GM18498 (cell line): ENCODE data around the gene ZNF581.
A peak's percentile ranks its signal among the peaks of the same experiment; 100 is the strongest.

ENCODE experiments used
- ATAC-seq: cut with Tn5 transposase; IDR thresholded peaks from one replicate; pipeline ENCODE4 v1.9.1; 2021; ENCODE audit warnings: mild to moderate bottlenecking, moderate library complexity; ENCODE audit not compliant: unreplicated experiment

The ZNF581 gene

DNA sequence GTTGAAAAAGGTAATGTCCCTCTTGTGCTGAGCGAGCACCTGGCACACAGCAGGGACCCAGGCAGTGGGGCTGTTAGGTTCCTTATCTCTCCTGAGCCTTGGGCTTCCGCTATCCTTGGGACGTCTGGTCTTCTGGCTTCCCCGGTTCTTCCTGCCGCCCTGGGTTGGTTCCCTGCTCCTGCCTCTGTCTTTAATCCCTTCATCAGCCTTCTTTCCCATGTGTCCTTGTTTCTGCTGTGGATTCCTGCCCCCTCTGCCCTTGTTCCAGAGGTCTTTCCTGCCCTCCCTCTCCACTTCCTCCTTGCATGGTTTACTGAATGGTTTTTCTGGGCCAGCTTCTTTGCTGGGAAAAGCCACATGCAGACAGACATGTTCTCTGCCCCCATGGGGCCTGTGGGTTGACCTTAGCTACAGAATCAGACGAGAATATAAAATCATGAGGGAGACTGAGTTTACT, 34.2 kb downstream of the ZNF581 start:
- no peak for ATAC-seq

DNA sequence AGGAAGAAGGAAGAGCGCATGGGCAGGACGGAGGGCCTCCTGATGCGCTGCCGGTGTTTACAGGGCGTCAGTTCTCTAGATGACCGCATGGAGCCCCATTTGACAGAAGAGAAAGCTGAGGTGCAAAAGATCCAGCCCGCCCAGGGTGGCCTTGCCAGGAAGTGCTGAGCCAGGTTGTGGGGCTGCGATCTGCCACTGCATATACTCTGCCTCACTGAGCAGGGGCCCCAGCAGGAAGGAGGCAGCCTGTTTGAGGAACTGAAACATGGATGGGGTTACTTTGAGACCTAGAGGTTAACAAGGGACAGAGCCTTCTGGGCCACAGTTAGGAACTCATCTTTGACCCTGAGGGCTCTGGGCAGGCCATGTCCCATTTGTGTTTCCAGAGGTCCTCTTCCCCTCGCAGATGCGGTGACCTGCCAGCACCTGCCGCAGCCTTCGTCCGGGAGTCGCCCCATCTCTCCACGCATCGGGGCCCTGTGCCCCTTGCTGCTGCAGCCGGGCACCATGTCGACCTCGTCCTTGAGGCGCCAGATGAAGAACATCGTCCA, 34.7 kb downstream of the ZNF581 start:
- ATAC-seq, result peak; percentile 66

DNA sequence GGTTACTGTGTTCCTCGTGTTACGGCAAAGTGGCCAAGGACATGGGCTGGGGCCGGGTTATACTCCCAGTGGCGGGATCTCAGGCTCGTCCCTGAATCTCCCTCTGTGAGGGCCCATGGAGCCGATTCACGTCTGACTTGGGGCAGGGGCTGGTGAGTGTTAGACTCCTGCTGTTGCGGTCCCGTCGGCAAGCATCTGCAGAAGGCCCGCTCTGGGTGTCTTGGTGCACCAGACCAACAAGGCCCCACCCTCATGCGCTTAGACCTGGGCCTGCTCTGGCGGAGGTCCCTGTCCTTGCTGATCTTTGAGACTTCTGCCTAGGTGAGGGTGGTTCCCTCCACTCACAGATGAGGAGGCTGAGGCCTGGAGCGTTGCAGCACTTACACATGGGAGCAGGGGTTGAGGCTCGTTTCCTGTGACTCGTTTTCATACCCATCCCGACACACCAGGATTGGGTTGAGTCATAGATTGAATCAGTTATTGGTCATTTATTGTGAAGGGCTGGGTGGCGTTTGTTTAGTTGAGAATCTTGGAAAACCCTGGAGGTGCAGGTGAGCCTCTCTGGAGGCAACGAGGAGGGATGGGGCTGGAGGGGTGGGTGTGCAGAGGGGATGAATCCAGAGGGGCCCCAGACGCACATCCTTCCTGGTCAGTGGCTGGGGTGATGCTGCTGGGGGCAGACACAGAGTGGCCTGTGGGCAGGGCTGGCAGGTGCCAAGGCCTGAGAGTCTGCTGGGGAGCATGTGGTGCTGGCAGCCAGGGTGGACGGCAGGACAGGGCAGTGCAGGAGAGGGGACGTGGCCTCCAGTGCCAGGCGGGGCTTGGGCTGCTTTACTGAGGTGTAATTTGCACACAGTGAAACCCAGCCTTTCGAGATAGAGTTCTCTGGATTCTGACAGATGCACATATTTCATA, 36.2 kb downstream of the ZNF581 start:
- no peak for ATAC-seq

DNA sequence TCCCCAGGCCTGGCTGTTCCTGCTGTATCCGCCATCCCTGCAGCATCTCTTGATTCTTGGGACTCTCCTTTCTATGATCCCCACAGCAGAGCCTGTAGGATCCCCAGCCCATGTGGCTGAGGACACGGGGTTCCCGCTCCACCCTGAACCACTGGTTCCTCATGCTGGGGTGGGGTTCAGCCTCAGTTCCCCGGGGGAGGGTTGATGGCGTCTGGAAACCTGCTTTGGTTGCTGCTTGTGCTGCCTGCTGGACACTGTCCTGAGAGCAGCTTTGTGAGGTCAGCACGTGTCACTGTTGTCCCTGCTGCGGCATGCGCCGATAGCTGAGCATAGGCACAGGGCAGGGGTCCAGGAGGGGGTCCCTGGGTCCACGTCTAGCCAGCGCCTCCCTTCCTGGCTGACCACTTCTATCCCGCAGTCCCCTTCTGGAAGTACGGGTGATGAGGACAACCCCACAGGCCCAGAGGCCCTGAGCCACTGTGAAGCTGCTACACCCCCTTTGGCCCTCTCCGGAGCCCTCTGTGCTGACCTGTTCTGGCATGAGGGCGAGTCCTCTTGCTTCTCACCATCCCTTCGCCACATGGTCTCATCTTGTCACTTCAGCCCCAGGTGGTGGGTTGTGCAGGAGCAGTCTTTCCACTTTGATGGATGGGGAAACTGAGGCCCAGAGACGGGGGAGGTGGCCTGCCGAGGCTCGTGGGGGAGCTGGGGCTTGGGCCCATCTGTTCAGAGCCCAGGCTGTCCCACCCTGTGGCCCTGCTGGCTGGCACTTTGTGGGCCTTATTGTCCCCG, 37.1 kb downstream of the ZNF581 start:
- ATAC-seq, result no peak

DNA sequence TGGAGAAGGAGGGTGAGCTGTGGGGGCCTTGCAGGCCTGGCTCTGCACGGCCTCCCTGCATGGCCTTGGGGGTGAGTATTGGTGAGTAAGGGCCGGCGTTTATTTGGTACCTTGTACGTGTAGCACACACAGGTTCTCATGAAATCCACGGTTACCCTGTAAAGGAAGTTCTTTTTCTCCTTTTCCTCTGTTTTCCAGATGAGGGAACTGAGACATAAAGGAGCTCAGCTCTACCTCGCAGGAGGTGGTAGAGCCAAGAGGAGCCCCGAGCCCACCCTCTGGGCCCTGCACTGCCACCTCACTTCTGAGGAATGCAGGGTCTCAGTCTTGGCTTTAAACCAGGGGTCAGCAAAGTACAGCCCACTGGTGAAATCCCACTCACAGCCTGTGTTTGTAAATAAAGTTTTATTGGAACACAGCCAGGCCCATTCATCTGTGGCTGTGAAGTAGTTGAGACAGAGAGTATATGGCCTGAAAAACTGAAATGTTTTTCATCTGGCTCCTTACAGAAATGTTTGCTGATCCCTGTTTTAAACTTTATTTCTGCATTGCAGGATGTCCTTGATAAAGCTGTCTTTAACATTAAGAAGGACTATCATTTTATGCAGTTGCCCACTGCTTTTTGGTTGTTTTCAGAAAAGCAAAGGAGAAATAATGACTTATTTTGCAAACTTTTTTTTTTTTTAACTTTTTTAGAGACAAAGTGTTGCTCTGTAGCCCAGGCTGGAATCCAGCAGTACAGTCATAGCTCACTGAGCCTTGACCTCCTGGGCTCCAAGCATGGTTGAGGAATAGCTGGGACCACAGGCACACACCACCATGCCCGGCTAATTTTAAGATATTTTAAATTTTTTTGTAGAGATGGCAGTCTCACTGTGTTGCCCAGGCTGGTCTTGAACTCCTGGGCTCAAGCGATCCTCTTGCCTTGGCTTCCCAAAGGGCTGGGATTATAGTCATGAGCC, 38.0 kb downstream of the ZNF581 start:
- no peak for ATAC-seq

DNA sequence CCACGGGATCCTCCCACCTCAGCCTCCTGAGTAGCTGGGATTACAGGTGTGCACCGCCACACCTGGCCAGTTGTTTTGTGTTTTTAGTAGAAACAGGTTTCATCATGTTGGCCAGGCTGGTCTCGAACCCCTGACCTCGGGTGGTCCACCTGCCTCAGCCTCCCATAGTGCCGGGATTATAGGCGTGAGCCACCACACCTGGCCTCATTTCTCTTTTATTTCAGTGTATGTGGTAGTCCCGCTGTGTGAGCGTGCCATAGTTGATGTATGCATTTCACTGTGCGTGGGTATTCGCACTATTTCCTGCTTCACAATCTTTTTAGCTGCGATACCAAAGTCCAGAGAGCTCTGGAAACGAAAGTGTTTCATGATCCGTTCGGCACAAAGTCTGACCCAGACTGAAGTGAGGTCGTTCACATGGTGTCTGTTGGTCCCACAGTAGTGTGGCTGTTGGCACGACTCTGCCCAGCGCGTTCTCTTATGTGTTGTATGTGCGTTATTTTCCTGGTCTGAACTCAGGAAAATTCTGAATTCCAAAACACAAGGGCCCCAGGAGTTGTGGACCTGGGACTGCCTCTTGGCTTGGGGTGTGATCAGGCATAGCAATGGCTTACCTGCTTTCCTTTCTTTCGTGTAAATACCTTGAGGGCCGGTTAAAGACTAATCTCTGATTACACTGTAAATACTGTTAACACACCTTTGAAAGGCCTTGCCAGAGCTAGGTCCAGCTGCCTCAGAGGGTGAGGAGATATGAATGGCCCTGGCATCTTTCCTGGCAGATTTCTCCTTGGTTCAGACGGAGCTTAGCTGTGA, 40.2 kb downstream of the ZNF581 start:
- no peak for ATAC-seq

DNA sequence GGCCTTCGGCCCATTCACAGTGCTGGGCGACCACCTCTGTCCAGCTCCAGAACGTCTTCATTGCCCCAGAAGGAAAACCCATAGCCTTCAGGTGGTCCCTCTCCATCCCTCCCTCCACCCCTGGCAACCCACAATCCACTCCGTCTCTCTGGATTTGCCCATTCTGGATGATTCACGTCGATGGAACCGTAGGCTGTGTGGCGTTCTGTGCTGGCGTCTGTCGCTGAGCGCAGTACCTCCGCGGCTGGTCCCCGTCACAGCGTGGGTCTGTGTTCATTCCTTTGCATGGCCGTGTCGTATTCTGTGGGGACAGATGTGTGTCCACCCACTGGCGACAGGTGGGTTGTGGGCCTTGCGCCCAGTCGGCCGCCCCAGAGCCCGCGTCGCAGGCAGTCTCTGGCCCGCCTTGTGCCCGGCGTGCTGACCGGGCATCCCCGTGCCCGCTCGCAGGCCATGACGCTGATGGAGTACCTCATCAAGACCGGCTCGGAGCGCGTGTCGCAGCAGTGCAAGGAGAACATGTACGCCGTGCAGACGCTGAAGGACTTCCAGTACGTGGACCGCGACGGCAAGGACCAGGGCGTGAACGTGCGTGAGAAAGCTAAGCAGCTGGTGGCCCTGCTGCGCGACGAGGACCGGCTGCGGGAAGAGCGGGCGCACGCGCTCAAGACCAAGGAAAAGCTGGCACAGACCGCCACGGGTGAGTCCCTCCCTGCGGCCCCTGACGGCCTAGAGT, 41.7 kb downstream of the ZNF581 start:
- ATAC-seq, result no peak

DNA sequence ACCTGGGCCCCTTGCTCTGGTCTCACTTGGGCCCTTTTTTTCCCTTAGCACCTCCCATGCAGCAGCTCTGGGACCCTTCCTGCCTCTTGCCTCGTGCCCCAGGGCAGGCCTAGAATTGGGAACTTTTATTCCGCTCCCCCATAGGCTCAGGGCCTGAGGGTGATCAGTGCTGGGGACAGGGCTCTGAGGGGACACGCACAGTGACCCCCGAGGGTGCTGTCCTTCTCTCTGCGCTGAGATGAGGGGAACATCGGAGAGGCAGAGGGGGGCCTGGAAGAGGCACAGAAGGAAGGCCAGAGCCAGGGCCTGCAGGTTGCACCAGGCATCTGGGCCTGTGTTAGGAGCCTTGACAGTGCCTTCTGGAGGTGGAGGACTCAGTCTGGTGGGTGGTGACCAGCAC, 42.3 kb downstream of the ZNF581 start:
- no peak for ATAC-seq

DNA sequence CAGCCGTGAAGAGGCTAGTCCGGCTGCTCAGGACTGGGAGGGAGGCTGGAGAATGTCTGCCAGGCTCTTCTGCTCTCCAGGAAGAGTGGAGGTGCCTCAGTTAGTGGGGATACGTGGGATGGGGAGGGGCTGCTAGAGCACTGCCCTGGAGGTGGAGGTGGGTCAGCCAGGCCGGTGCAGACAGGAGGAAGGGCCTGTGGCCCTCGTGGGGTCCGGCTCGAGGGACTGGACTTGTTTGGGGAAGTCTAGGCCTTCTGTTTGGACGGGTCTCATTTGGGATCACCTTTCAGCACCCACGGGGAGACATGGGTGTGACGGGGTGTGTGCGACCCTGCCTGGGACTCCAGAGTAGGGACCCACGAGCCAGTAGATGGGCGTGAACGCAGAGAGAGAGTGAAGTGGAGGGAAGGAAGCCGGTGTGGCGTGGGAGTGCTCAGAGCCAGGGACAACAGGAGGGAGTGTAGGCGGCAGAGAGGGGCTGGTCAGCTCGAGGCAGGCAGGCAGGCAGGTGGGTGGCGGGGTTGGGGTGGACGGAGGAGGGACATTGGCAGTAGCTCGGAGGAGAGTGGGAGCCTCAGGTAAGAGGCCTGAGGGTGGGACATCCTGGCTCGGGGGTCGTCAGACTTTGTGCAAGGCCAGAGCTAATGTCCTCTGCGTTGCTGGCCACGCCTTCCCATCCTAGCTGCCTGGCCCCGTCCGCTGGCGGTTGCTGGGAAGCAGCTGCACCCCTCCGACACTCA, 43.0 kb downstream of the ZNF581 start:
- no peak for ATAC-seq

DNA sequence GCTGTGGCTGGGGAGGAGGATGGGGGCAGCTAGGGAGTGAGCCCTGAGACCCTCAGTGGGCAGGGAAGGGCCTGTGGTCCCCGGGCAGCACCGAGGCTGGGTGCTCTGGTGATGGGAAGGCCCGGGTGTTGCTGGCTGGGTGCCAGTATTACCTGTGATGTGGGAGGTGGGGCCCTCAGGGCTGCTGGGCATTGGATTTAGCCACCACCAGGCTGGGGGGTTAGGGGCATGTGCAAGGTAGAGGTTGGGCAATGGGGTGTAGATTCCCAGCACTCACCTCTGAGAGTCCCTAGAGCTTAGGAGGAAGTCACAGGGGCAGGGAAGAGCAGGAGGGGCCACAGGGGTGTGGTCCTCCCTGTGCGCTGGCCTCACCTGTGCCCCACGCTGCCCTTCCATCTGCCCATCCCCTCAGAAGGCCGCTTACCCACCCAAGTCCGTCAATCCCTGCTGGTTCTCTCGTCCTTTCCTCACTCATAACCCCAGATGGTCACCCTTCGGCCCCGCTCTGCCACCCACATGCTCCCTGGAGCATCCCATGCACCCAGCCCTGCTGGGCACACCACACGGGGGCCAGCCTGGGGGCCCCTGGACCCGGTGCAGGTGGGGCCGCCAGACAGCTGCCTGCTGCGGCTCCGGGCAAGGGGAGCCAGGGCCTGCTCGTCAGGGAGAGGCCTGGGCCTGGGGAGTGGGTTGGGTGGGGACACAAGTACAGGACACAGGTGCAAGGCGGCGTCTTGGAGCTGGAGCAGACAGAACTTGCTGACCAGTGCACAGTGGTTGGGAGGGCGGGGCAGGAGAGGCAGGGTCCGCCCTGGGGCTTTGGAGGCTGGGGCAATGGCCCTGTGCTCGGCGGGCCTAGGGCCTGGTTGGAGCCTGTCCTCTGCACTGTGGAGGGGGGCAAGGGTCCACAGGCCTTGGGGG, 44.1 kb downstream of the ZNF581 start:
- no peak for ATAC-seq

DNA sequence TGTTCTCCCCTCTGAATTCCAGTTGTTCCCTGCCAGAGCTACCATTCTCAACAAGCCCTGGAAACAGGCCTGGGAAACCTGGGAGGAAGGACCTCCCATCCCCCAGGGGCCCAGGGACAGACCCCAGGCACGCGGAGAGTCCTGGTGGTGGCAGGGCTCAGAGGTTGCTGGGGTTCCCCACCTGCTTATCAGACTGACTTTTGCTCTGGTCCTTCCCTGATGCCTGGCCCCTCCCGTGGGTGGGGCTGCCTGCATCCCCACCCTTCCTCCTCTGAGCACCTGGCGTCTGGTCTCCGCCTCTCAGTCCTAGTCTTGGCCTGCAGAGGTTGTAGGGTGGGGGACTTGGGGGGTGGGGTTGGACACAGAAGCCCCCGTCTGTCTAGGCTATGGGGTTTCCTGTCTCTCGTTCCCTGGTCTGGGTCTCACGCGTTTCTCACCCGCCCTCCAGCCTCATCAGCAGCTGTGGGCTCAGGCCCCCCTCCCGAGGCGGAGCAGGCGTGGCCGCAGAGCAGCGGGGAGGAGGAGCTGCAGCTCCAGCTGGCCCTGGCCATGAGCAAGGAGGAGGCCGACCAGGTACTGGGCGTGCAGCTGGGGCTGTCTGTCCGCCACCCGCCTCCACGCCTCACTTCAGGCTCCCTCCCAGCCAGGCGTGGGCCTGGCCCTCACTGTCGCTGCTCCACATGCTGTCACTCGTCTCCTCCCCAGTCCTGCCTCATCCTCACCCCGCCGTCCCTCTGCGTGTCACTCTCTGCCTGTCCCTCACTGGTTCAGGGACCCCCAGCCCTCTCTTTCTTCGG, 45.2 kb downstream of the ZNF581 start:
- no peak for ATAC-seq

DNA sequence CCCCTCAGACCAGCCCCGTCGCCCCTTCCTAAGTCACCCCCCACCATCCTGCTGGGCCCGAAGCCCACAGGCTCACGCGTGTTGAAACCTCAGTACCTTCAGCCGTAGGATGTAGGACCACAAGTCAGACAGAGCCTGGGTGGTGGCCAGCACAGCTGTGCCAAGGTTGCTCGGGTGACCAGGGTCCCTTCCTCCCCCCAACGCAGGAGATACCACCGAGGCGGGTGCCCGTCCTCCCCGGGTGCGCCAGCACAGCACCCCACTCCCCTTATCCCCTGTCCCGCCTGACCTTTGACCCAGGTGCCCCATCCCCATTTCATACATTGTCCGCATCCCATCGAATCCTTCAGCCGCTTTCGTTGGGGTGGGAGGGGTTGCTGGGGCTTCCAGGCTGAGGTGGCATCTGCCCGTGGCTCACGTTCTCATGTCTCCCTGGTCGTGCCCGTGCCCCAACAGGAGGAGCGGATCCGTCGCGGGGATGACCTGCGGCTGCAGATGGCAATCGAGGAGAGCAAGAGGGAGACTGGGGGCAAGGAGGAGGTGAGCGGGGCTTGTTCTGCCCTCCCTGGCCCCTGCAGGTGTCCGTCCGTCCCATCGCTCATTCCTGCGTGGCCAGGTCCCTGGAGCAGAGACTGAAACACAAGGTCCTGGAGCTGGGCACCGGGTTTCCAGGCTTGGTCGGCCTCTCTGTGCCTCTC, 46.1 kb downstream of the ZNF581 start:
- no peak for ATAC-seq

DNA sequence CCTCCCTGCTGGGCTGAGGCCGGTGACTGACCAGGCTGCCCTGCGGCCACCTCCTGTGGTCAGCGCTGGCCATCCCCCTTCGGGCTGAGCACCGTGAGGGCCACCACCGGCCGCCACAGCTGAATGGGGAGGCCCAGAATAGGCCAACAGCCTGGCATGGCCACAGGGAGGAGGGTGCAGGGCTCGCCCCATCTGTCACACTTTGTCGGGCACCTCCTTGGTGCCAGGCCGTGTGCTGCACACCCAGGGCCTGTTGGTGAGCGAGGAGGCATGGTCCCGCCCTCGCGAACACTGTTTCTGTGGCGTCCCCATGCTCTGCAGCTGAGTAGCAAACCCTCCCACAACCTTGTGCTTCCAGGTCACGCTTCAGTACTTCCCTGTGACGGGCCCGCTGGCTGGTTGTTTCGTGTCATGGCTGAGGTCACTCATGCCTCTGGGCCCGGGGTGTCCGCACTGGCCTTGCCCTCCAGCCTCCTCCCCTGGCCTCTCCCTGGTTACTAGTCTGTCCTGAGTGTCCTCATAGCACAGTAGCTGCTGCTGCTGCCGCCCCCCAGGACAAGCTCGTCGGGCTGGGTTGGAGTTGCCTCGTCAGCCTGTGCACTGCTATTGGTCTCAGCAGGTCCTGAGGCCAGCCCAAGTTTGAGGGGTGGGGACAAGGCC, 46.8 kb downstream of the ZNF581 start:
- ATAC-seq, result no peak

DNA sequence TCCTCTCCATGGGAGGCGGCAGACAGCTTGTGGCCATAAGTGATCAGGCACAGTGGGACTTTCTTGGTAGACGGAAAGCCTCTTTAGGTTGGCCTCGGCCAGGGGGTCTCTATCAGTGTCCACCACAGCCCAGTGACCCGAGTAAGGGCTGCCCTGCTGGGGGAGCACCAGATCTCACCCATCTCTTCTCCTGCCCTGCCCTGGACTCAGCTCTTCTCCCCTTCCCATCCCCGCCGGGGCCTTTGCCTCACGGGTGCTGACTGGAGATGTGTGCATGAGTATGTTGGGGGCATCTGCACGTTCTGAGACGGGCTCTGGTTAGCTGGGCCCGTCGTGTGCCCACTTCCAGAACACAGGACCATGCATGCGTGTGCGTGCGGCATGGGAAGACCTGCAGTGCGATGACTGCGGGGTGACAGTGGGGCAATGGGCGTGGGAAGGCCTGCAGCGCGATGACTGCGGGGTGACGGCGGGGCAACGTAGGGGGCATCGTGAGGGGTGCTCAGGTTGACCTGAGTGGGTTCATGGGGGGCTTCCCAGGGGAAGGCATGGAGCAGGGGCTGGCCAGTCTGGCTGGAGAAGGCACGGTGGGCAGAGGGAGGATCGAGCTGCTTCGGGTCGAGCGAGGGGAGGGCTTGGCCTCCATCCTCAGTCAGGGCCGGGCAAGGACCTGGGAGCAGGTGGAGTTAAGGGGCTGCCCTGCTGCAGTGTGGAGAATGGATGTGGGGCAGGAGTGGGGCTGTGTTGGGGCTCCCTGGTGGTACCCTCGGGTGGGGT, 47.5 kb downstream of the ZNF581 start:
- ATAC-seq, result no peak
